Stimulated activated naive CD8-positive, alpha-beta T cell treated with anti-CD3 and anti-CD28 coated beads, Interleukin-15, amount 100 ng/mL, for 72 hours (primary cell): ENCODE data around the gene PROZ.

ENCODE experiments used
- ATAC-seq: fragments of 150-1000 bp; cut with Tn5 transposase; 2 replicates; pipeline ENCODE4 v1.10.0; 2021; ENCODE audit warnings: mild to moderate bottlenecking, moderate library complexity
- DNase-seq, 2 donors: peaks; one replicate each; pipeline ENCODE4 v3.0.0; 2021 to 2022
- H3K27ac Mint-ChIP-seq, 2 donors: one replicate each; pipeline ENCODE4 v1.8.0; 2022; ENCODE audit warnings: mild to moderate bottlenecking in 2 of 2, mixed read lengths in 2 of 2, moderate library complexity in 2 of 2
- H3K27me3 Mint-ChIP-seq: one replicate; pipeline ENCODE4 v1.8.0; 2022; ENCODE audit warnings: mixed read lengths
- H3K4me1 Mint-ChIP-seq: one replicate; pipeline ENCODE4 v1.8.0; 2022; ENCODE audit warnings: mild to moderate bottlenecking, mixed read lengths
- H3K4me3 Mint-ChIP-seq, 2 donors: one replicate each; pipeline ENCODE4 v1.8.0; 2022; ENCODE audit warnings: mild to moderate bottlenecking in 2 of 2, mixed read lengths in 2 of 2, moderate library complexity in 1 of 2
- H3K9me3 Mint-ChIP-seq, 2 donors: one replicate each; pipeline ENCODE4 v1.8.0; 2022; ENCODE audit warnings: mixed read lengths in 2 of 2

The PROZ gene

DNA sequence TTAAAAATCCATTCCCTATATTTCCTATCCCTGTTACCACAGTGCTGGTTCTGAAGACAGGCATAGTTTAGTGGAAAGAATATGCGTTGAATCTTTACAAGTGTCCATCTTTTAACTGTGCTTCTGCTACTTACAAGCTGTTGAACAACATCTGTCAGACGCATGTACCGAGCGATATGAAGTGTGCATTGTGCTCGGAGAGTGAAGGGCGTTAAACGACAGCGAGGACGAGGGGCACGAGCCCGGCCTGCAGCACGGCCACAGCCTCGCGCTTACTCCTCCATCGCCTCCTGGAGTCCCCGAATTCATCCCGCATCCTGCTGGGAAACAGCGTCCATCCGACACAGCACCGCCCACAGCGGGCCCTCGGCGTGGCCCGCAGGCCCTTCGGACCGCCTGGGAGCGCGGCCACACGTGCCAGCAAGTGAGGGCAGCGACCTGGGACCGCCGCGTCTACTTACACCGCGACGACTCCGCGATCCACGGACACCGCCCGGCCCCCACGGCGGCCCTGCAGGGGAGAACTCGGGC lies 49.5 kb downstream of the PROZ start:
- ATAC-seq (peak; percentile 3), DNase-seq (peak in 1 of 2 donors; percentile 6)
- Mint-ChIP-seq H3K9me3 (no peaks in the 10 kb centered on the region), H3K27ac (peak overlapping the region; percentile 89 to 90), H3K4me1 (peaks cover 69% of the 10 kb centered on the region), H3K4me3 (peak overlapping the region; percentile 73 to 91), H3K27me3 (no peaks in the 10 kb centered on the region)

DNA sequence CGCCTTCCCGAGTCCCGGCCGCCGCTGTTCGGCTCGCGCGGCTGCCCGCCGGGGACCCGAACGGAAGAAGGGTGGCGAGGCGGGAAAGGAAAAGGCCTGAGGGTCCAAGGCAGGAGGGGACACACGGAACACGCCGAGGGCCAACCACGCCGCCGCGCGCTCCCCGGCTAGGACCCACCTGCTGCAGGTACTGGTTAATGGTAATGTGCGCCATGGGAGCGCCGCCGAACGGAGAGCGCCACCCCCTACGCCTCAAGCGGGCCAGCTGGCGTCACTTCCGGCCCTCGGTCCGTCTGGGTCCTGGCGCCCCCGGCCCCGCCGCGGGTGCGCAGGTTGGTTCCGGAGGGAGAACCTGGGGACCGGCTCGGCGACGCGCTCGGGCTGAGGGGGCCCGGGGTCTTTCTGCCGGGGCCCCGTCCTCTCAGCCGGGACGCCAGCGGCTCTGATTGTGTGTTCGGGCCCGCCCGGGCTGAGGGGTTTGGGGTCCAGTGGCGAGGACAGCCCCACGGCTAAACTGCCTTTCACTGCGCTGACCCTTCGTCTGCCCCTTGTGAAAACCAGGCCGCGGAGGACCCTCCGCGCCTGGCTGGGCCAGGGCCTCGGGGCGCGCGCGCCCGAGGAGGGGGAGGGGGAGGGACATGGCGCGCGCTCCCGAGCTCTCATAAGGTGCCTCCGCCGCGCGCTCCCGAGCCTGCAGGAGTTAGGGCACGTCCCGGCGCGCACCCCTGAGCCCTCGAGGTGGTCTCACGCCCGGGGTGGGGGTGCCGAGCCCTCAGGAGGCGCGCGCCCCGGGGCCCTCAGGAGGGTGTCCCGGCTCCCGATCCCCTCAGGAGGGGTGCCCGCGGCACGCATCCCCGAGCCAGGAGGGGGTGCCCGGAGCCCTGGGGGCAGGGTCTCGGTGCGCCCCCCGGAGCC lies 50.2 kb downstream of the PROZ start, which contains the start of gene PCID2:
Gene PCID2 (minus strand): TSS at position 249 of the 915 bp plus-strand sequence. CDS start 35 bp downstream, at position 214.
- peak; percentile 86 for ATAC-seq
- Mint-ChIP-seq H3K4me3 (peak within 1 kb of the TSS; percentile 73 to 91), H3K4me1 (peaks cover 62% of the 10 kb centered on the region), H3K9me3 (no peaks in the 10 kb centered on the region), H3K27ac (peak within 1 kb of the TSS; percentile 89 to 90), H3K27me3 (no peaks in the 10 kb centered on the region)
- DNase-seq = peak; percentile 94 to 95

DNA sequence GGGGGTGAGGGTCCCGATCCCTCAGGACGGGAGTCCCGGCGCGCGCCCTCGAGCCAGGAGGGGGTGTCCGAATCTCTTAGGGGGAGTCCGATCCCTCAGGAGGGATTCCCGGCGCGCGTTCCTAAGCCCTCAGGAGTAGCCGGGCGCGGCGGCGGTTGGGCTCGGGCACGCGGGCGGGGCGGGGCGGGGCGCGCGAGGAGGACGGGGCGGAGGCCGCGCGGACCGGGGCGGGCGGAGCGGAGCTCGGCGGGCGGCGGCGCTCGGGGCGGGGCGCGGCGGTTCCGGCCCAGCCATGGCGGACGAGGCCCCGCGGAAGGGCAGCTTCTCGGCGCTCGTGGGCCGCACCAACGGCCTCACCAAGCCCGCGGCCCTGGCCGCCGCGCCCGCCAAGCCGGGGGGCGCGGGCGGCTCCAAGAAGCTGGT lies 50.9 kb downstream of the PROZ start, which contains the start of gene CUL4A:
Gene CUL4A (plus strand): TSS at position 278 of the 423 bp plus-strand sequence. CDS start 15 bp downstream, at position 293.
- peak in 1 of 2 donors; percentile 67 for DNase-seq
- Mint-ChIP-seq H3K4me1 (peaks cover 55% of the 10 kb centered on the region), H3K27ac (peak within 1 kb of the TSS; percentile 54 to 69), H3K27me3 (no peaks in the 10 kb centered on the region), H3K4me3 (peak within 1 kb of the TSS; percentile 78 to 91), H3K9me3 (no peaks in the 10 kb centered on the region)
- ATAC-seq = peak; percentile 59

DNA sequence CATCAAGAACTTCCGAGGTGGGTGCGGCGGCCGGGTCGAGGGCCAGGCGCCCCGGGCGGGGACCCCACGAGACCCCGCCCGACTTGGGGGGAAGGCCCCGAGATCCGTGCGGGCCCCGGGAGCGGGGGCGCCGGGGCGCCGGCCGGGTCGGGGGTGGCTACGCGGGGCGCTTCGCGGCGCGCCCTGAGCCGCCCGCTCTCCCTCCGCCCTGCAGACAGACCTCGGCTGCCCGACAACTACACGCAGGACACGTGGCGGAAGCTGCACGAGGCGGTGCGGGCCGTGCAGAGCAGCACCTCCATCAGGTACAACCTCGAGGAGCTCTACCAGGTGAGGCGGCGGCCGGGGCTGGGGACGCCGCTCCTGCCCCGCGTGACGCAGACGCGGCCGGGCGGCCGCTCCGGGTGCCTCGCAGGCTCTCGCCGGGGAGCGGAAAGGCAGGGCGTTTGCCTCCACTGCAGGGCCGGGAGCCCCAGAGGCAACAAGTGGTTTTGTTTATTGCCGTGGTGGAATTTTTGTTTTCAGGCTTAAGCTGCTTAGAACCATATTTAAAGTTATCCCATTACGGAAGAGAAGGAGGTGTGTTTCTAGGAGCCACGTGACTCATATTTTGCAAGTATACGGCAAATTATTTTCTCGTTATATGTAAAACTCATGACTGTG lies 51.4 kb downstream of the PROZ start:
- H3K9me3 Mint-ChIP-seq = no peaks in the 10 kb centered on the region
- no peaks in the 10 kb centered on the region for H3K27me3 Mint-ChIP-seq
- H3K27ac Mint-ChIP-seq = peak overlapping the region in 1 of 2 donors; percentile 69
- H3K4me1 Mint-ChIP-seq = peaks cover 50% of the 10 kb centered on the region
- ATAC-seq = peak; percentile 67
- peak overlapping the region; percentile 78 to 82 for H3K4me3 Mint-ChIP-seq
- DNase-seq = peak; percentile 75 to 79

- ATAC-seq (no peak), DNase-seq (no peak)
- Mint-ChIP-seq H3K9me3 (no peaks in the 10 kb centered on the region), H3K27ac (no peak overlapping the region), H3K4me3 (peak overlapping the region; percentile 78 to 82), H3K27me3 (no peaks in the 10 kb centered on the region), H3K4me1 (peaks cover 40% of the 10 kb centered on the region)
Observed at GRCh38 chr13:113210833-113211232, 52.4 kb downstream of the PROZ start.

- H3K27ac Mint-ChIP-seq = no peak overlapping the region
- H3K9me3 Mint-ChIP-seq = no peaks in the 10 kb centered on the region
- ATAC-seq (no peak), DNase-seq (peak in 1 of 2 donors; percentile 21)
- H3K4me1 Mint-ChIP-seq = peaks cover 31% of the 10 kb centered on the region
- H3K27me3 Mint-ChIP-seq = no peaks in the 10 kb centered on the region
- H3K4me3 Mint-ChIP-seq = peak overlapping the region; percentile 49 to 57
Observed at GRCh38 chr13:113211774-113212173, 53.3 kb downstream of the PROZ start.

DNA sequence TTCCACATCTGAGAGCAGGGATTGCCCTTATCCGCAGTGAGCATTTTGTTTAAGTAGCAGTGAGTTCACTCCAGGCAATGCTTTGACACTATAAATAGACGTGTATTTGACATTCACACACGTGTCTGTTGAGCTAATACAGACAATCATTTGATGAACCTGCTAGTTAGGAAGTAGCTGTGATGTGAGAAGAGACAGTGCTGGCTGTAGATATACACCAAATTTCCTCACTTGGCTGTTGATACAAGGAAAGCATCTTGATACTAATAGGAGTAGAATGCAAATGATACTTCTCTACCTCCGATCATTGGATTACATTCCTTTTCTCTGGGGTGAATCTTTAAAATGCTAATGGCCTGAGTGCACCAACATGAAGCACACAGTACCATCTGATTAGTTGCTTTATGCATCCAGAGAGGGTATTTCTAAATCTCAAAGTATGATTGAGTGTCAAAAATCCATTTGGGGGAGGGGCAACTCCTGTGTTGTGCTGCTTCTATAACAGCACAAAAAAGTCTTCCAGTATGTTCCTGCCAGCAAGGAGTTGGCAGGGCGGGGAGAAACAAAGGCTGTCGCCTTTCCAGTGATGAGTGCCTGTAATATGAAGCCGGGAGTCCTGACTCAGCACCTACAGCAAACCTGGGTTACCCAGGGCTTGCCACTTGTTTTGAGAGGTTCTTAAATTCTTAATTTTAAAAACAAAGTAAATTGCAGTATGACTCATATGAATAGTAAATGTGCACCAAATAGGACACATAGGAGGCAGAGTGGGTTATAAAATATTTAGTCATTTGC lies 58.0 kb downstream of the PROZ start:
- Mint-ChIP-seq H3K27ac (peak overlapping the region in 1 of 2 donors; percentile 46), H3K4me1 (peaks cover 12% of the 10 kb centered on the region), H3K4me3 (no peak overlapping the region), H3K9me3 (no peaks in the 10 kb centered on the region), H3K27me3 (no peaks in the 10 kb centered on the region)
- ATAC-seq (no peak), DNase-seq (no peak)

GRCh38 chr13:113218586-113218985 lies 60.1 kb downstream of the PROZ start:
- peaks cover 7% of the 10 kb centered on the region for H3K4me1 Mint-ChIP-seq
- no peak for DNase-seq

GRCh38 chr13:113219256-113219940 lies 61.0 kb downstream of the PROZ start:
- Mint-ChIP-seq H3K4me1 (peaks cover 7% of the 10 kb centered on the region), H3K4me3 (no peak overlapping the region), H3K27ac (no peak overlapping the region), H3K9me3 (no peaks in the 10 kb centered on the region), H3K27me3 (no peaks in the 10 kb centered on the region)
- DNase-seq (no peak), ATAC-seq (no peak)

More at GRCh38 chr13:113218586-113218985, 60.1 kb downstream of the PROZ start:
- Mint-ChIP-seq H3K27me3 (no peaks in the 10 kb centered on the region), H3K9me3 (no peaks in the 10 kb centered on the region), H3K27ac (no peak overlapping the region), H3K4me3 (no peak overlapping the region)
- ATAC-seq = no peak

DNA sequence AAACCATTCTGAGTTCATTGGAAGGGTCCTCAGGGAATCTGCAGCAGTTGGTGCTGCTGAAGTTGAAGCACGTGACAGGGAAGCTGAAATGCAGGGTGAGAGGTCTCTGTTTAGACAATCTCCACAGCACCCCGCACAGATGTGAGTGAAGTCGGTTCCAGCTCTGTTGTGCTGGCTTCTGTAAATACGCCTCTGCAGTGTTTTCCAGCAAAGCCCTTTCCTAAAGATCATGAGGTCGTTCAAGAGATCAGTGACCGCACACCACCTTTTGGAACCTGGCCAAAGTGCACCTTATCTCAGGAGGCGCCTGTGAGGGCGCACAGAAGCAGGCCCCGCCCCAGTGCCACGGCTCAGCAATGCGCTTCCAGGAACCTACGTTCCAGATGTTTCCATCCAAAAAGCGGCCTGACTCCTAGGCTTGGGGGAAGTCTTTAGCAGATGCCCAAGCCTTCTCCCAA lies 61.7 kb downstream of the PROZ start:
- H3K4me3 Mint-ChIP-seq = no peak overlapping the region
- no peak for DNase-seq
- no peaks in the 10 kb centered on the region for H3K9me3 Mint-ChIP-seq
- H3K4me1 Mint-ChIP-seq = peaks cover 7% of the 10 kb centered on the region
- no peak for ATAC-seq
- no peaks in the 10 kb centered on the region for H3K27me3 Mint-ChIP-seq
- H3K27ac Mint-ChIP-seq = no peak overlapping the region

GRCh38 chr13:113220877-113221276 lies 62.4 kb downstream of the PROZ start:
- ATAC-seq = no peak
- Mint-ChIP-seq H3K4me3 (no peak overlapping the region), H3K4me1 (peaks cover 7% of the 10 kb centered on the region), H3K27ac (peak overlapping the region in 1 of 2 donors; percentile 86), H3K27me3 (no peaks in the 10 kb centered on the region), H3K9me3 (no peaks in the 10 kb centered on the region)
- DNase-seq = no peak
